Neural cell (in vitro differentiated cells): ENCODE results near the gene LCT.

Experiments
- CTCF ChIP-seq: fragments of 450-650 bp; IDR thresholded peaks from 2 replicates; pipeline ENCODE4 v1.5.1; 2014; ENCODE audit warnings: antibody characterized with exemption, mild to moderate bottlenecking, moderate library complexity; ENCODE audit not compliant: poor library complexity, severe bottlenecking
- EZH2 ChIP-seq: fragments of 200-600, 300-800 bp; shearing (Covaris generic), sonication (generic); IDR thresholded peaks from 2 replicates; pipeline ENCODE4 v1.6.1; 2014; ENCODE audit warnings: antibody characterized with exemption, low read length, borderline replicate concordance, mild to moderate bottlenecking; ENCODE audit not compliant: insufficient read depth, poor library complexity, severe bottlenecking
- POLR2AphosphoS5 ChIP-seq: IDR thresholded peaks from 2 replicates; pipeline ENCODE4 v1.6.1; 2012

DNA sequence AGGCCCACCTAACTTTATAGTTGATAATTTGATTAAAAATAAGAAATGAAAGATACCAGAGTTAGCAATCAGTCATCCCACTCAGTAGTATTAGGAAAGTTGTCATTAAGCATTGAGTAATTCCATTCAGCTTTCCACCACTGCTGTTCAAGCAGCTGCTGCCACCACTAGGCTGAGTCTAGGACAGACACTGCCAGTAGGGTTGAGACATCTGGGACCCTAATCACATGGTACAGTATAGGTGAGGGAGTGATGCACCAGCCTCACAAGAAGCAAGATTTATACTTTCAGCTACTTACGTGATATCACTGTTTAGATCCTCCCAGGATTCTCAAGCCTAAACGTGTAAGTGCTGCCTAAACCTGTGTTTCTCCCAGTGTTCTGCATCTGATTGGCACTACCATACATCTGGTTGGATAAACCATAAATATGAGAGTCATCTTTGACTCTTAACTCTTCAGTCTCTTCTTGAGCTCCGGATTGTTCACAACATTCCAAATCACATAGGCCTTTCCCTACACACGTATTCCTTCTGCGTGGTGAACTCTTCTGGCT is 92.1 kb downstream of the LCT start:
- TF ChIP-seq CTCF = peak; percentile 41
- no peak for TF ChIP-seq POLR2AphosphoS5
- no peak for TF ChIP-seq EZH2
